HL-60 (cell line): ENCODE measurements around the gene TMEM9.

ENCODE experiments used
- DNase-seq, 2 experiments: peaks; one replicate each; pipeline ENCODE4 v3.0.0-alpha.2; 2010 to 2020; ENCODE audit warnings: low read depth in 1 of 2, low spot score in 1 of 2
- H3K27ac ChIP-seq: fragments of 250-450 bp; sonication (Bioruptor Pico); replicated peaks from 2 replicates; pipeline ENCODE4 v1.5.1; 2020; ENCODE audit warnings: mild to moderate bottlenecking, moderate library complexity
- H3K27me3 ChIP-seq: fragments of 250-450 bp; sonication (Bioruptor Pico); 2 replicates; pipeline ENCODE4 v1.5.1; 2021; ENCODE audit warnings: mild to moderate bottlenecking, moderate library complexity; ENCODE audit not compliant: insufficient read depth, poor library complexity, severe bottlenecking
- H3K4me3 ChIP-seq: replicated peaks from 2 replicates; pipeline ENCODE4 v1.5.1; 2011; ENCODE audit warnings: mild to moderate bottlenecking, control low read depth, low read length; ENCODE audit not compliant: insufficient read depth
- CTCF ChIP-seq: IDR thresholded peaks from one replicate; pipeline ENCODE4 v1.5.1; 2011; ENCODE audit warnings: low read length, control low read depth, inconsistent platforms; ENCODE audit not compliant: insufficient read depth
- GABPA ChIP-seq: IDR thresholded peaks from 2 replicates; pipeline ENCODE4 v1.6.1; 2012; ENCODE audit warnings: low read depth
- POLR2AphosphoS5 ChIP-seq: IDR thresholded peaks from 2 replicates; pipeline ENCODE4 v1.6.1; 2012; ENCODE audit warnings: low read depth
- REST ChIP-seq: IDR thresholded peaks from 2 replicates; pipeline ENCODE4 v1.6.1; 2012; ENCODE audit warnings: low read depth; ENCODE audit not compliant: insufficient replicate concordance
- SPI1 ChIP-seq: IDR thresholded peaks from 2 replicates; pipeline ENCODE4 v1.6.1; 2012; ENCODE audit warnings: low read depth, mild to moderate bottlenecking, borderline replicate concordance

TMEM9 gene

GRCh38 chr1:201180141-201180540 is 25.9 kb upstream of the TMEM9 start:
- TF ChIP-seq SPI1 (no peak), POLR2AphosphoS5 (no peak), GABPA (no peak), CTCF (no peak), REST (no peak)
- H3K27me3 ChIP-seq = no peaks in the 10 kb centered on the region
- DNase-seq = no peak

GRCh38 chr1:201178718-201179117 is 24.4 kb upstream of the TMEM9 start:
- Histone ChIP-seq H3K27ac (no peak overlapping the region), H3K27me3 (no peaks in the 10 kb centered on the region), H3K4me3 (no peak overlapping the region)
- no peak for DNase-seq
- TF ChIP-seq REST (no peak), SPI1 (no peak), CTCF (no peak), POLR2AphosphoS5 (no peak), GABPA (no peak)

More at GRCh38 chr1:201180141-201180540, 25.9 kb upstream of the TMEM9 start:
- H3K27ac ChIP-seq = no peak overlapping the region
- H3K4me3 ChIP-seq = no peak overlapping the region

GRCh38 chr1:201176940-201177339 is 22.7 kb upstream of the TMEM9 start:
- DNase-seq = no peak
- H3K27me3 ChIP-seq = no peaks in the 10 kb centered on the region
- TF ChIP-seq CTCF (no peak), SPI1 (no peak), GABPA (no peak), POLR2AphosphoS5 (no peak), REST (no peak)
- no peak overlapping the region for H3K27ac ChIP-seq
- no peak overlapping the region for H3K4me3 ChIP-seq
